ENCODE data around the gene MVK. TPM values are rescaled to one million over a fixed set of nuclear protein-coding genes. Genes with fewer than 3 reads are reported as not detected.

MVK gene
- polyA plus RNA-seq, 1 donor from 2014 or later: 2.6 TPM

DNA sequence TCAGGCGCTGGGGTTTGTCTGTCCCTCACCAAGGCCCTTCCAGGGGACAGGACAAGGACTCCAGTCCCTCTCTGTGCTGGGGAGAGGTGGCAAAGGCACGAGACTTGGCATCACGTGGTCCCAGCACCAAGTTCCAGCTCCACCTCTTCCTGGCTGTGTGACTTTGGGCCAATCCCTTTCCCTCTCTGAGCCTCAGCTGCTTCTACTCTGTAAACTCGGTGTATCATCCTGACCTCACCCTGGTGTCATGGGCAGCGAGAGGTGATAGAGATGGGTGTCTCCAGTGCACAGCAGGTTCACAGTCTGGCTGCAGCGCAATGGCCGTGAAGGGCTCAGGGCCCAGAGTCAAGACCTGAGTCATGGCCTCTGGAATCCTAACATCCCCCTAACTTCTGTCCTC is 54.0 kb downstream of the MVK start:
- Mint-ChIP-seq H3K4me1 (no peaks in the 10 kb centered on the region), H3K36me3 (no peaks in the 10 kb centered on the region), H3K9me3 (no peaks in the 10 kb centered on the region), H3K27ac (no peak overlapping the region), H3K27me3 (peaks cover 13% of the 10 kb centered on the region), H3K4me3 (no peak overlapping the region)

DNA sequence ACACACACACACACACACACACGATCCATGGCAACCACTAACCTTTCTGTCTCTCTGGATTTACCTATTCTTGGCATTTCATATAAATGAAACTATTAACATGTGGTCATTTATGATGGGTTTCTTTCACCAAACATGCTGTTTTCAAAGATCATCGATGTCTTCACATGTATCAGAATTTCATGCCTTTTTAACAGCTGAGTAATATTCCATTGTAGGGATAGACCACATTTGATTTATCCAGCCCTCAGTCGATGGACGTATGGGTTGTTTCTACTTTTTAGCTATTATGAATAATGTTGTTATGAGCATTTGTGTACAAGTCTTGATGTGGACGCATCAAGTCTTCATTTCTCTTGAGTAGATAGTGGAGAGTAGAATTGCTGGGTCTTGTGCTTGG is 56.5 kb downstream of the MVK start:
- no peak overlapping the region for H3K4me3 Mint-ChIP-seq
- no peaks in the 10 kb centered on the region for H3K36me3 Mint-ChIP-seq
- H3K9me3 Mint-ChIP-seq: no peaks in the 10 kb centered on the region
- H3K4me1 Mint-ChIP-seq: no peaks in the 10 kb centered on the region
- peaks cover 13% of the 10 kb centered on the region for H3K27me3 Mint-ChIP-seq
- no peak overlapping the region for H3K27ac Mint-ChIP-seq

DNA sequence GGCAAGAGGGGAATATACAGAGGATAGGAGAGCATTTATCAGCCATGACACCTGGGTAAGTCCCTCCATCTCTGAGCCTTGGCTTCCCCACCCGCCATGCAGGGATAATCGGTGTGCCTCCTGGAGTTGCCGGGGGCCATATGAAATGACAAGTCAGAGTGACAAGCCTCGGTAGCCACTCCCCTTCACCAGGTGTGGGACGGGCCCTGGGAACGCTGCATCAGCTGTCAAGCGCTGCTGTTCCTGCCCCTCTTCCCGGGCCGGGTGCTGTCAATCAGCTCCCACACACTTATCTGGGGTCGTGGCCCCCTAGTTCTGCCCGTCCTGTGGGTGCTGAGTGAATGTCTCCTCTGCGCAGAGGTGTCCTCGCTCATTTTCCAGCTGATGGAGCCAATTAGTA is 57.2 kb downstream of the MVK start:
- Mint-ChIP-seq H3K4me3 (no peak overlapping the region), H3K36me3 (no peaks in the 10 kb centered on the region), H3K27me3 (peaks cover 13% of the 10 kb centered on the region), H3K27ac (no peak overlapping the region), H3K4me1 (no peaks in the 10 kb centered on the region), H3K9me3 (no peaks in the 10 kb centered on the region)

GRCh38 chr12:109631302-109631701 is 57.7 kb downstream of the MVK start:
- Mint-ChIP-seq H3K27ac (no peak overlapping the region), H3K27me3 (peaks cover 13% of the 10 kb centered on the region), H3K36me3 (no peaks in the 10 kb centered on the region), H3K9me3 (no peaks in the 10 kb centered on the region), H3K4me1 (no peaks in the 10 kb centered on the region), H3K4me3 (no peak overlapping the region)

- H3K9me3 Mint-ChIP-seq: no peaks in the 10 kb centered on the region
- no peak overlapping the region for H3K4me3 Mint-ChIP-seq
- H3K36me3 Mint-ChIP-seq: no peaks in the 10 kb centered on the region
- H3K27me3 Mint-ChIP-seq: peaks cover 12% of the 10 kb centered on the region
- H3K4me1 Mint-ChIP-seq: no peaks in the 10 kb centered on the region
- no peak overlapping the region for H3K27ac Mint-ChIP-seq
These were observed 58.2 kb downstream of the MVK start for GRCh38 chr12:109631751-109632150.

GRCh38 chr12:109632342-109632741 is 58.7 kb downstream of the MVK start:
- Mint-ChIP-seq H3K9me3 (no peaks in the 10 kb centered on the region), H3K36me3 (no peaks in the 10 kb centered on the region), H3K27ac (no peak overlapping the region), H3K27me3 (peaks cover 10% of the 10 kb centered on the region), H3K4me3 (no peak overlapping the region), H3K4me1 (no peaks in the 10 kb centered on the region)

DNA sequence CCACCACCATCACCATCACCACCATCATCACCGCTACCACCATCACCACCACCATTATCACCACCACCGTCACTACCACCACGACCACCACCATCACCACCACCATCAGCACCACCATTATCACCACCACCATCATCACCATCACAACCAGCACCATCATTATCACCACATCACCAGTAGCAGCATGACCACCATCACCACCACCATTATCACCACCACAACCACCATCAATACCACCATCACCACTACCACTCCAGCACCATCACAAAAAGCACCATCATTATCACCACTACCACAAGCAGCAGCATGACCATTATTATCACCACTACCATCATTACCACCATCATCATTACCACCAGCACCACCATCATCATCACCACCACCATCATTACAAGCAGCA is 62.1 kb downstream of the MVK start:
- H3K4me3 Mint-ChIP-seq: no peak overlapping the region
- H3K27ac Mint-ChIP-seq: no peak overlapping the region
- H3K27me3 Mint-ChIP-seq: no peaks in the 10 kb centered on the region
- H3K36me3 Mint-ChIP-seq: no peaks in the 10 kb centered on the region
- no peaks in the 10 kb centered on the region for H3K4me1 Mint-ChIP-seq
- H3K9me3 Mint-ChIP-seq: no peaks in the 10 kb centered on the region

DNA sequence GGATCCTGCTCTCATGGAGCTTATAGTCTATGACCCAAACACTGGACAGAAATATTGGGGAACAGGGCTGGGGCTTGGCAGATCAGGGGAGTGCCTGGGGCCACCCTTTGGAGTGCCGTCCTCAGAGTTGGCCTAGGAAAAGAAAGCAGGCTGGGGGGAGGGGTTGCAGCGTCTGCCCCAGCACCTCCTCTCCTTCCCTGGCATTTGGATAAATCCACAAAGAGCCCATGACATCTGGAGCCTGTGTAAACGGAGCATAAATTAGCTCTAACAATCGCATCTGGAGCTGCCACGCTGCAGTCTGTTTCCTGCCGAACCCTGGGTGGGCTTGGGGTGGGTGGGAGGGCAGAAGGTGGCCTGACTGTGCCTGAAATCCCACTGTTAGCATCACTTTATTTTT is 63.8 kb downstream of the MVK start:
- Mint-ChIP-seq H3K9me3 (no peaks in the 10 kb centered on the region), H3K36me3 (no peaks in the 10 kb centered on the region), H3K27ac (no peak overlapping the region), H3K27me3 (no peaks in the 10 kb centered on the region), H3K4me1 (no peaks in the 10 kb centered on the region), H3K4me3 (no peak overlapping the region)

DNA sequence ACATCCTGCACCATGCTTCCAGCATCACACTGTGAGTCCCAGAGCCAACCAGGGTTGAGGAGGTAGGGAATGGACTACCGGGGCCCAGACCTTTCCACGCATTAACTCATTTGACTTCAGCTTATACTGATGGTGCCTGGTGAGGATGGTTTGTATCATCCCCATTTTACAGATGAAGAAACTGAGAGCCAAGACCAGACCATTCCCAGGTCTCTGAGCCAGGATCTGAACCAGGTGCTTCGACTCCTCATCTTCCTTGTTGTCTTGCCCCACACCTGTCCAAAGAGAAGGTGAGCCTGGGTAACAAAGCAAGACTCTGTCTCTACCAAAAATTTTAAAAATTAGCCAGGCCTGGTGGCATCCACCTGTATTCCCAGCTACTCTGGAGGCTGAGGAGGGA is 64.4 kb downstream of the MVK start:
- Mint-ChIP-seq H3K27me3 (no peaks in the 10 kb centered on the region), H3K27ac (no peak overlapping the region), H3K4me3 (no peak overlapping the region), H3K36me3 (no peaks in the 10 kb centered on the region), H3K9me3 (no peaks in the 10 kb centered on the region), H3K4me1 (no peaks in the 10 kb centered on the region)

GRCh38 chr12:109638735-109639134 is 65.1 kb downstream of the MVK start:
- Mint-ChIP-seq H3K27me3 (no peaks in the 10 kb centered on the region), H3K4me3 (no peak overlapping the region), H3K36me3 (no peaks in the 10 kb centered on the region), H3K9me3 (no peaks in the 10 kb centered on the region), H3K4me1 (no peaks in the 10 kb centered on the region), H3K27ac (no peak overlapping the region)

DNA sequence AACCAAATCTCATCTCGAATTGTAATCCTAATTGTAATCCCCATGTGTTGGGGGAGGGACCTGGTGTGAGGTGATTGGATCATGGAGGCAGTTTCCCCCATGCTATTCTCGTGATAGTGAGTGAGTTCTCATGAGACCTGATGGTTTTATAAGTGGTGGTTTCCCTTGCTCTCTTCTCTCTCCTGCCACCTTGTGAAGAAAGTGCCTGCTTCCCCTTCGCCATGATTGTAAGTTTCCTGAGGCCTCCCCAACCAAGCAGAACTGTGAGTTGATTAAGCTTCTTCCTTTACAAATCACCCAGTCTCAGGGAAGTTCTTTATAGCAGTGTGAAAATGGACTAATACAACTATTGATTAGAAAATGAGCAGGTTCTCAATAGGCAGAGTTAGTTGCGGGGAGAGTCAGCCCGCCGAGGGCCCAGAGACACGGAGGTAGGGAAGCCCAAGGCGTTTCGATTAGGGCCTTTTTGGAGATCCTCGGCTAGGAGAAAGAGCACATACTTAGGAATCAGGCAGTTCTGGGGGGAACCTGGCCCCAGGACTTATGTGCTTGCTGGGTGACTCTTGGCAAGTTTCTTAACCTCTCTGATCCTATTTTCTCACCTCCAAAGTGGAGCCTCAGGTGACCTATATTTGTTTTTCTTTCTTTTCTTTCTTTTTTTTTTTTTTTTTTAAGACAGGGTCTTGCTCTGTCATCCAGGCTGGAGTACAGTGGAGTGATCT is 65.7 kb downstream of the MVK start:
- H3K9me3 Mint-ChIP-seq: no peaks in the 10 kb centered on the region
- no peaks in the 10 kb centered on the region for H3K4me1 Mint-ChIP-seq
- no peak overlapping the region for H3K4me3 Mint-ChIP-seq
- H3K27ac Mint-ChIP-seq: no peak overlapping the region
- H3K27me3 Mint-ChIP-seq: no peaks in the 10 kb centered on the region
- H3K36me3 Mint-ChIP-seq: no peaks in the 10 kb centered on the region

DNA sequence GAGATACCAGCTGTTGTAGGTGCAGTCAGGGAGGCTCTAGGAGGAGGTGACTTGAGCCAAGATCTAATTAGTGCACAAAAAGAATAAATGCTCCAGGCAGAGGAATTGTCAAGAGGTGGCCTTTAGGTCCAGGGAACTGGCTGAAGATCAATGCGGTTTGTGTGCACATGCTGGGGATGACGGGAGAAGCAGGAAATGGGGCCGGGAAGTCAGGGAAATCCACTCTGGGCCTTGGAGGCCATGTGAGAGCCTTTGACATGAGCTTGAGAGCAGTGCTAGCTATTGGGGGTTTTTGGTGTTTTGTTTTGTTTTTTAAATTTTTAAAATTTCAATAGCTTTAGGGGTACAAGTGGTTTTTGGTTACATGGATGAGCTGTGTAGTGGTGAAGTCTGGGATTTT is 67.4 kb downstream of the MVK start:
- no peak overlapping the region for H3K4me3 Mint-ChIP-seq
- H3K4me1 Mint-ChIP-seq: no peaks in the 10 kb centered on the region
- H3K27me3 Mint-ChIP-seq: peaks cover 13% of the 10 kb centered on the region
- no peak overlapping the region for H3K27ac Mint-ChIP-seq
- no peaks in the 10 kb centered on the region for H3K9me3 Mint-ChIP-seq
- H3K36me3 Mint-ChIP-seq: no peaks in the 10 kb centered on the region

DNA sequence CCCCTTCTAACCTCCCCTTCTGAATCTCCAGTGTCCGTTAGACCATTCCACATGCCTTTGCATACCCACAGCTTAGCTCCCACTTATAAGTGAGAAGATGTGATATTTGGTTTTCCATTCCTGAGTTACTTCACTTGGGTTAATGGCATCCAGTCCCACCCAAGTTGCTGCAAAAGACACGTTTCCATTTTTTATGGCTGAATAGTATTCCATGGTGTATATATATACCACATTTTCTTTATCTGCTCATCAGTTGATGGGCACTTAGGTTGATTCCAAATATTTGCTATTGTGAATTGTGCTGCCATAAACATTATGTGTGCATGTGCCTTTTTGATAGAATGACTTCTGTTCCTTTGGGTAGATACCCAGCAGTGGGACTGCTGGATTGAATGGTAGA is 67.8 kb downstream of the MVK start:
- H3K4me1 Mint-ChIP-seq: no peaks in the 10 kb centered on the region
- no peak overlapping the region for H3K4me3 Mint-ChIP-seq
- H3K27me3 Mint-ChIP-seq: peaks cover 13% of the 10 kb centered on the region
- no peak overlapping the region for H3K27ac Mint-ChIP-seq
- no peaks in the 10 kb centered on the region for H3K9me3 Mint-ChIP-seq
- H3K36me3 Mint-ChIP-seq: no peaks in the 10 kb centered on the region

DNA sequence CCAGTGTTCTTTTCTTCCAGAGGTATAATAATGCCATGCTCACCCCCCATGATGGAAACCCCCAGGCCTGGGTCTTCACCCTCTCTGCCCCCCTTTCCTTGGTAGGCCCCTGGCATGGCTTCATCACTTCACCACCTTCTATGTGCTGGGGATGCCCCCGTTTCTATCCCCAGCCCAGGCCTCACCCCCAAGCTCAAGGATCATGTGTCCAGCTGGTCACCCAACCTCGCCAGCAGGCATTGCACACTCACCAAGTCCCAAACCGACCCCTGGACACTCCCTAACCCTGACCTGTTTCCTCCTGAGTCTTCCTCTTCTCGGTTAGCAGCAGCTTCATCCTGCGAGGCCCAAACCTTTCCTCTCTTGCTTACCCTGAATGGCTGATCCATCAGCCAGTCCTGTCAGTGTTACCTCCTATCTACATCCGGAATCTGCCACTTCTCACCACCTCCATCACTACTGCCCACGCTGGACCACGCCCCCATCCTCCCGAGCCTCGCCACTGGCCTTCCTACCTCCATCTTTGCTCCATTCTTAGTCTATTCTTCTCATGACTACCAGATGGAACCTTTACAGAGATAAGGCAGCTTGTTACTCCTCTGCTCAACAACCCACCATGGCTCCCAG is 69.0 kb downstream of the MVK start:
- no peak overlapping the region for H3K4me3 Mint-ChIP-seq
- H3K36me3 Mint-ChIP-seq: peaks cover 2% of the 10 kb centered on the region
- no peaks in the 10 kb centered on the region for H3K4me1 Mint-ChIP-seq
- peaks cover 15% of the 10 kb centered on the region for H3K27me3 Mint-ChIP-seq
- no peak overlapping the region for H3K27ac Mint-ChIP-seq
- no peaks in the 10 kb centered on the region for H3K9me3 Mint-ChIP-seq

GRCh38 chr12:109645194-109645593 is 71.6 kb downstream of the MVK start:
- H3K4me1 Mint-ChIP-seq: no peaks in the 10 kb centered on the region
- H3K36me3 Mint-ChIP-seq: peaks cover 2% of the 10 kb centered on the region
- no peaks in the 10 kb centered on the region for H3K9me3 Mint-ChIP-seq
- H3K27ac Mint-ChIP-seq: no peak overlapping the region
- H3K27me3 Mint-ChIP-seq: peaks cover 22% of the 10 kb centered on the region
- H3K4me3 Mint-ChIP-seq: no peak overlapping the region

DNA sequence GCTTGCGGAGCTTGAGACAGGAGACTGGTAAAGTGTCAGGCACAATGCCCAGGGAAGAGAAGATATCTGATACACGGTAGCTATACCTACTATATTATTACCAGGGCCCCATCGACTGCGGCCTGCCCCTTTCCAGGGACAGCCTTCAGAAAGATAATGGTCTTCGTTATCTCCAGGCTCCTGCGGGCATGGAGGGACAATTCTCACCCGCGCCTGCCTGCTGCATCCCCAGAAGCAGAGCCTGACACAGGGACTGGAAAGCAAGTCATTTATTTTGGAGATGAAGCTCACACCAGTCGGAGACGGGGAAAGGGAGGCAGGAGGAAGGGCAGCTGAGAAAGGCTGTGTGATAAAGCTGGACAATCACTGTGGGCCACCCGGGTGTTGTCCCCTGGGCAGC is 72.1 kb downstream of the MVK start:
- peaks cover 24% of the 10 kb centered on the region for H3K27me3 Mint-ChIP-seq
- H3K4me1 Mint-ChIP-seq: no peaks in the 10 kb centered on the region
- peak overlapping the region in 1 of 3 donors; percentile 2 for H3K27ac Mint-ChIP-seq
- peaks cover 2% of the 10 kb centered on the region for H3K36me3 Mint-ChIP-seq
- H3K4me3 Mint-ChIP-seq: no peak overlapping the region
- H3K9me3 Mint-ChIP-seq: no peaks in the 10 kb centered on the region

Measured in IgD-negative memory B cell (primary cell).